B cell (primary cell): ENCODE measurements around the gene SLC25A40. TPM values are rescaled to one million over a fixed set of nuclear protein-coding genes. Genes with fewer than 3 reads are reported as not detected.

Experiments
- ATAC-seq: fragments of 200-7000 bp; cut with Tn5 transposase; one replicate; pipeline ENCODE4 v1.10.0; 2021; ENCODE audit warnings: low read depth, mild to moderate bottlenecking, moderate number of reproducible peaks, moderate library complexity
- CTCF ChIA-PET: fragments of 350-600 bp; sonication (Branson Sonifier 250); formaldehyde crosslinking; loops from one replicate; lab custom pipeline; 2021; ENCODE audit warnings: antibody characterized with exemption, inconsistent platforms; lab: Charles Lee
- POLR2A ChIA-PET: fragments of 350-600 bp; sonication (Branson Sonifier 250); formaldehyde crosslinking; loops from one replicate; lab custom pipeline; 2021; ENCODE audit warnings: antibody characterized with exemption; lab: Charles Lee
- DNase-seq: peaks from one replicate; pipeline ENCODE4 v3.0.0; 2013
- H2AFZ ChIP-seq: 2 replicates; pipeline ENCODE4 v1.6.1; 2012; ENCODE audit warnings: mild to moderate bottlenecking, low read depth, low read length; ENCODE audit not compliant: insufficient read depth, poor library complexity, severe bottlenecking
- H3K27ac ChIP-seq, 2 donors: 1 replicate in 1 of 2; 2 replicates in 1 of 2; pipeline ENCODE4 v1.5.1; 2012 to 2013; ENCODE audit warnings: low read length in 2 of 2, mild to moderate bottlenecking in 2 of 2, moderate library complexity in 1 of 2
- H3K27me3 ChIP-seq, 4 experiments: fragments of 200-600 bp in 1 of 4; sonication (generic) in 1 of 4; replicated peaks in 1 of 4; 1 replicate in 2 of 4; 2 replicates in 2 of 4; pipeline versions ENCODE4 v1.6.1 to v1.7.0; 2013 to 2016; ENCODE audit warnings: low read length in 3 of 4, mild to moderate bottlenecking in 2 of 4, mixed read lengths in 1 of 4, moderate library complexity in 1 of 4; ENCODE audit not compliant: insufficient read depth in 4 of 4, control insufficient read depth in 3 of 4; ENCODE audit errors: control extremely low read depth in 1 of 4
- H3K36me3 ChIP-seq, 2 experiments: replicated peaks in 1 of 2; 1 replicate in 1 of 2; 2 replicates in 1 of 2; pipeline versions ENCODE4 v1.6.1 to v1.7.1; 2013; ENCODE audit warnings: low read length in 1 of 2; ENCODE audit not compliant: insufficient read depth in 2 of 2, control insufficient read depth in 1 of 2; ENCODE audit errors: control extremely low read depth in 1 of 2, extremely low read depth in 1 of 2
- H3K4me1 ChIP-seq, 2 donors: fragments of 200-600 bp in 1 of 2; sonication (generic) in 1 of 2; 1 replicate in 1 of 2; 2 replicates in 1 of 2; pipeline versions ENCODE4 v1.5.1 to v1.6.1; 2013 to 2017; ENCODE audit warnings: low read length in 2 of 2; ENCODE audit not compliant: control insufficient read depth in 2 of 2, insufficient read depth in 2 of 2
- H3K4me2 ChIP-seq: replicated peaks from 2 replicates; pipeline ENCODE3; 2012; ENCODE audit warnings: mild to moderate bottlenecking, low read depth, low read length; ENCODE audit not compliant: poor library complexity, severe bottlenecking
- H3K4me3 ChIP-seq, 5 experiments: fragments of 200-600 bp in 1 of 5; sonication (generic) in 1 of 5; 1 replicate in 3 of 5; 2 replicates in 2 of 5; pipeline versions ENCODE4 v1.5.1 to v1.7.0; 2011 to 2016; ENCODE audit warnings: low read length in 4 of 5, mild to moderate bottlenecking in 4 of 5, low read depth in 2 of 5, control low read depth in 1 of 5, moderate library complexity in 1 of 5; ENCODE audit not compliant: insufficient read depth in 1 of 5; ENCODE audit errors: control extremely low read depth in 1 of 5, extremely low read depth in 1 of 5
- H3K79me2 ChIP-seq: fragments of 200-600 bp; sonication (generic); one replicate; pipeline ENCODE4 v1.6.0; 2016; ENCODE audit warnings: low read length; ENCODE audit not compliant: control insufficient read depth, insufficient read depth
- H3K9ac ChIP-seq: fragments of 200-600 bp; sonication (generic); 2 replicates; pipeline ENCODE4 v1.6.1; 2017; ENCODE audit warnings: mild to moderate bottlenecking, low read length, moderate library complexity
- H3K9me3 ChIP-seq, 3 donors: one replicate each; pipeline versions ENCODE4 v1.6.1 to v1.7.1; 2013; ENCODE audit warnings: low read length in 2 of 3; ENCODE audit not compliant: control insufficient read depth in 2 of 3, insufficient read depth in 1 of 3; ENCODE audit errors: control extremely low read depth in 1 of 3
- H4K20me1 ChIP-seq: 2 replicates; pipeline ENCODE4 v1.6.0; 2012; ENCODE audit warnings: mild to moderate bottlenecking, low read length; ENCODE audit not compliant: insufficient read depth, control insufficient read depth, poor library complexity, severe bottlenecking
- H3K27ac Mint-ChIP-seq: one replicate; pipeline ENCODE4 v1.8.0; 2021; ENCODE audit warnings: mixed read lengths
- H3K27me3 Mint-ChIP-seq: one replicate; pipeline ENCODE4 v1.8.0; 2021; ENCODE audit warnings: mixed read lengths
- H3K4me1 Mint-ChIP-seq: one replicate; pipeline ENCODE4 v1.8.0; 2021; ENCODE audit warnings: mixed read lengths
- H3K4me3 Mint-ChIP-seq: one replicate; pipeline ENCODE4 v1.8.0; 2021; ENCODE audit warnings: mixed read lengths
- H3K9me3 Mint-ChIP-seq: one replicate; pipeline ENCODE4 v1.8.0; 2022; ENCODE audit warnings: mixed read lengths; ENCODE audit not compliant: insufficient read depth
- EZH2 ChIP-seq: IDR thresholded peaks from 2 replicates; pipeline ENCODE4 v1.6.1; 2012; ENCODE audit warnings: borderline replicate concordance, low read depth, mild to moderate bottlenecking, moderate library complexity, low read length; ENCODE audit not compliant: insufficient read depth, poor library complexity, severe bottlenecking
- WGBS: methylation state at CpG from one replicate; pipeline ENCODE4 v1.1.5; 2013; ENCODE audit warnings: missing lambda C conversion rate; ENCODE audit not compliant: insufficient coverage; 5-methylcytosine and 5-hydroxymethylcytosine counted together
- intact Hi-C: fragments of 100-400 bp; cut with micrococcal nuclease; formaldehyde crosslinking; loops from one replicate; pipeline ENCODE4 v1.10.0; 2022
- polyA plus RNA-seq: library from polyadenylated mRNA; depleted of rRNA; stranded (reverse); fragments of >200 nt; gene quantifications from 2 replicates; pipeline ENCODE4 v1.2.3, GENCODE V29; 2012
- total RNA-seq, 2 donors: library from RNA; stranded (reverse); fragments of 120-200 nt in 1 of 2; gene quantifications; 1 replicate in 1 of 2; 2 replicates in 1 of 2; pipeline versions ENCODE4 v1.2.3 to v1.2.4, GENCODE V29; 2013 to 2022
- TF ChIP-seq, protein P1 (sequence below): fragments of 200-600 bp; IDR thresholded peaks from one replicate; pipeline ENCODE4 v1.8.0; 2022; ENCODE audit warnings: antibody characterized with exemption, mild to moderate bottlenecking

Gene SLC25A40
- total and polyA plus RNA-seq, 2 donors (not counting 1 experiment from before 2014, with no cell fraction given) = 10.5 to 28.1 TPM

DNA sequence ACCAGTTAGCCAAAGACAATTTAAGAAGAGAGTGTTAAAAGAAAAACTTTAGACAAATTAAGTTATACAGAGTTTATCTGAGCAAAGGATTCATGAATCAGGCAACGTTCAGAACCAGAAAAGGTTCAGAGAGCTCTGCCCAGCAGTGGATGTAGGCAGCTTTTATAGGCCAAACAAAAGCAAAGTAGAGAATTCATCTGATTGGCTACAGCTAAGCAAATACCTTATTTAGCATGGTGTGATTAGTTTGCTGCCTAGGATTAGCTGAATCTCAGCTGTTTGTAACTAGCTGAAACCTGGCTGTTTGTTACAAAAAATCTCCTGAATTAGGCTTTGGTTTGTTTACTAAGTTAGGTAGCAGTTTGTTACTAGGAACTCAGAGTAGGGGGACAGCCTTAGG is 66.0 kb downstream of the SLC25A40 start:
- no peak overlapping the region for H2AFZ ChIP-seq
- Mint-ChIP-seq H3K9me3 (no peaks in the 10 kb centered on the region), H3K27me3 (no peaks in the 10 kb centered on the region), H3K27ac (no peak overlapping the region), H3K4me1 (no peaks in the 10 kb centered on the region), H3K4me3 (no peak overlapping the region)
- intact Hi-C loops = no loop called here
- H3K36me3 ChIP-seq = no peaks in the 10 kb centered on the region
- ChIA-PET POLR2A (no interaction called here), CTCF (interaction anchor here (0.6 to 1.2 kb wide), 3 partner anchors 12 to 221 kb away, joined by 3 to 4 read pairs (median 4); no protein-coding TSS in a partner anchor)
- H3K9me3 ChIP-seq = no peaks in the 10 kb centered on the region
- no peaks in the 10 kb centered on the region for H3K27me3 ChIP-seq
- no peaks in the 10 kb centered on the region for H3K4me1 ChIP-seq
- H3K27ac ChIP-seq = no peak overlapping the region
- WGBS = no CpG with 5 or more reads among the region's 1 CpG
- TF ChIP-seq, protein P1, sequence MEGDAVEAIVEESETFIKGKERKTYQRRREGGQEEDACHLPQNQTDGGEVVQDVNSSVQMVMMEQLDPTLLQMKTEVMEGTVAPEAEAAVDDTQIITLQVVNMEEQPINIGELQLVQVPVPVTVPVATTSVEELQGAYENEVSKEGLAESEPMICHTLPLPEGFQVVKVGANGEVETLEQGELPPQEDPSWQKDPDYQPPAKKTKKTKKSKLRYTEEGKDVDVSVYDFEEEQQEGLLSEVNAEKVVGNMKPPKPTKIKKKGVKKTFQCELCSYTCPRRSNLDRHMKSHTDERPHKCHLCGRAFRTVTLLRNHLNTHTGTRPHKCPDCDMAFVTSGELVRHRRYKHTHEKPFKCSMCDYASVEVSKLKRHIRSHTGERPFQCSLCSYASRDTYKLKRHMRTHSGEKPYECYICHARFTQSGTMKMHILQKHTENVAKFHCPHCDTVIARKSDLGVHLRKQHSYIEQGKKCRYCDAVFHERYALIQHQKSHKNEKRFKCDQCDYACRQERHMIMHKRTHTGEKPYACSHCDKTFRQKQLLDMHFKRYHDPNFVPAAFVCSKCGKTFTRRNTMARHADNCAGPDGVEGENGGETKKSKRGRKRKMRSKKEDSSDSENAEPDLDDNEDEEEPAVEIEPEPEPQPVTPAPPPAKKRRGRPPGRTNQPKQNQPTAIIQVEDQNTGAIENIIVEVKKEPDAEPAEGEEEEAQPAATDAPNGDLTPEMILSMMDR = no peak
- TF ChIP-seq EZH2 = no peak
- H3K79me2 ChIP-seq = no peaks in the 10 kb centered on the region
- H3K4me3 ChIP-seq = no peak overlapping the region
- DNase-seq (no peak), ATAC-seq (no peak)
- no peak overlapping the region for H3K4me2 ChIP-seq
- H4K20me1 ChIP-seq = no peaks in the 10 kb centered on the region
- no peak overlapping the region for H3K9ac ChIP-seq

GRCh38 chr7:87806150-87806549 is 70.0 kb downstream of the SLC25A40 start:
- H4K20me1 ChIP-seq = no peaks in the 10 kb centered on the region
- DNase-seq = no peak
- H3K4me1 ChIP-seq = no peaks in the 10 kb centered on the region
- H3K27ac ChIP-seq = no peak overlapping the region
- Mint-ChIP-seq H3K27ac (no peak overlapping the region), H3K9me3 (no peaks in the 10 kb centered on the region), H3K4me1 (no peaks in the 10 kb centered on the region), H3K27me3 (no peaks in the 10 kb centered on the region), H3K4me3 (no peak overlapping the region)
- H2AFZ ChIP-seq = no peak overlapping the region
- ChIA-PET CTCF (no interaction called here), POLR2A (no interaction called here)
- intact Hi-C loops = no loop called here
- H3K9me3 ChIP-seq = no peaks in the 10 kb centered on the region
- H3K9ac ChIP-seq = no peak overlapping the region
- no peak overlapping the region for H3K4me3 ChIP-seq
- ATAC-seq = no peak
- no peaks in the 10 kb centered on the region for H3K27me3 ChIP-seq
- H3K36me3 ChIP-seq = no peaks in the 10 kb centered on the region
- no peaks in the 10 kb centered on the region for H3K79me2 ChIP-seq
- no peak for TF ChIP-seq EZH2
- TF ChIP-seq, protein P1 = no peak
- no peak overlapping the region for H3K4me2 ChIP-seq
